Renal cortex interstitium (tissue), 3 donors: ENCODE measurements around the gene STYXL1. TPM values are rescaled to one million over a fixed set of nuclear protein-coding genes. Genes with fewer than 3 reads are reported as not detected.

ENCODE experiments used
- polyA plus RNA-seq, 3 donors: library from polyadenylated mRNA; unstranded; fragments of 120-200 nt; gene quantifications; one replicate each; pipeline ENCODE4 v1.2.1, GENCODE V29; 2013; ENCODE audit not compliant: insufficient read length in 3 of 3

STYXL1 gene
- polyA plus RNA-seq, 3 donors, result 45.8 to 56.3 (median 48.4) TPM

Other genes starting within 250 kb of the STYXL1 start
- gene CCL24, start 234.2 kb downstream of the STYXL1 start, polyA plus RNA-seq, result not detected
- gene RHBDD2, start 169.0 kb downstream of the STYXL1 start, polyA plus RNA-seq, result 10 to 100 TPM; 62.2 to 80.8 (median 64.8) TPM
- 10 to 100 TPM; 52.9 to 82.2 (median 66.5) TPM for gene POR, start 132.8 kb downstream of the STYXL1 start, polyA plus RNA-seq
- gene TMEM120A, start 53.4 kb downstream of the STYXL1 start, polyA plus RNA-seq, result 10 to 100 TPM; 48.6 to 66.1 (median 57.1) TPM
- gene MDH2, start 106 bp upstream of the STYXL1 start, polyA plus RNA-seq, result 100 to 1,000 TPM; 183 to 240 (median 206) TPM
- 1 to 10 TPM in 2 of 3 donors, under 1 TPM in 1; 1.00 to 2.3 (median 2.3) TPM for gene SRRM3, start 153.9 kb upstream of the STYXL1 start, polyA plus RNA-seq